ENCODE results near the gene SREK1. TPM values are rescaled to one million over a fixed set of nuclear protein-coding genes. Genes with fewer than 3 reads are reported as not detected.

The SREK1 gene
- polyA plus RNA-seq, 1 donor (not counting 4 experiments of a cell fraction or from before 2014, with no cell fraction given) = 47.5 TPM

- dilution Hi-C loops (cut with MboI; ENCODE audit: extremely low pct_ligation_motif_present, low sequenced_read_pairs) = no loop called here
- Histone ChIP-seq H3K9me1 (ENCODE audit: control insufficient read depth, extremely low read depth, insufficient read depth, low read length) (no peaks in the 10 kb centered on the region), H2AFZ (ENCODE audit: control insufficient read depth, low read length) (no peak overlapping the region), H3K4me2 (ENCODE audit: control insufficient read depth, extremely low read depth, insufficient read depth, low read depth, low read length) (no peak overlapping the region), H3K27me3 (ENCODE audit: control insufficient read depth, extremely low read depth, insufficient read depth, low read length) (no peaks in the 10 kb centered on the region), H3K9me3 (ENCODE audit: control insufficient read depth, low read depth, low read length) (no peaks in the 10 kb centered on the region), H3K79me2 (ENCODE audit: control insufficient read depth, insufficient read depth, low read length) (no peaks in the 10 kb centered on the region), H3K36me3 (ENCODE audit: control insufficient read depth in 2 of 2, extremely low read depth in 1 of 2, insufficient read depth in 2 of 2, low read length in 2 of 2) (no peaks in the 10 kb centered on the region), H3K4me3 (ENCODE audit: control insufficient read depth in 2 of 3, extremely low read depth in 1 of 3, insufficient read depth in 2 of 3, low read depth in 1 of 3, low read length in 3 of 3) (no peak overlapping the region), H3K4me1 (ENCODE audit: control insufficient read depth, extremely low read depth, insufficient read depth, low read length) (peaks cover 6% of the 10 kb centered on the region), H4K20me1 (ENCODE audit: control insufficient read depth, extremely low read depth, insufficient read depth, low read length) (no peaks in the 10 kb centered on the region), H3K9ac (ENCODE audit: control insufficient read depth, extremely low read depth, insufficient read depth, low read length) (no peak overlapping the region), H3K27ac (ENCODE audit: control insufficient read depth, insufficient read depth, low read length) (no peak overlapping the region)
- DNase-seq (ENCODE audit: low read depth, low spot score) (no peak), FAIRE-seq (no peak)
- TF ChIP-seq, protein P1, sequence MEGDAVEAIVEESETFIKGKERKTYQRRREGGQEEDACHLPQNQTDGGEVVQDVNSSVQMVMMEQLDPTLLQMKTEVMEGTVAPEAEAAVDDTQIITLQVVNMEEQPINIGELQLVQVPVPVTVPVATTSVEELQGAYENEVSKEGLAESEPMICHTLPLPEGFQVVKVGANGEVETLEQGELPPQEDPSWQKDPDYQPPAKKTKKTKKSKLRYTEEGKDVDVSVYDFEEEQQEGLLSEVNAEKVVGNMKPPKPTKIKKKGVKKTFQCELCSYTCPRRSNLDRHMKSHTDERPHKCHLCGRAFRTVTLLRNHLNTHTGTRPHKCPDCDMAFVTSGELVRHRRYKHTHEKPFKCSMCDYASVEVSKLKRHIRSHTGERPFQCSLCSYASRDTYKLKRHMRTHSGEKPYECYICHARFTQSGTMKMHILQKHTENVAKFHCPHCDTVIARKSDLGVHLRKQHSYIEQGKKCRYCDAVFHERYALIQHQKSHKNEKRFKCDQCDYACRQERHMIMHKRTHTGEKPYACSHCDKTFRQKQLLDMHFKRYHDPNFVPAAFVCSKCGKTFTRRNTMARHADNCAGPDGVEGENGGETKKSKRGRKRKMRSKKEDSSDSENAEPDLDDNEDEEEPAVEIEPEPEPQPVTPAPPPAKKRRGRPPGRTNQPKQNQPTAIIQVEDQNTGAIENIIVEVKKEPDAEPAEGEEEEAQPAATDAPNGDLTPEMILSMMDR (optimal IDR thresholded peaks at IDR 0.05 in 1 of 3, IDR thresholded peaks at IDR 0.05 in 1 of 3, conservative IDR thresholded peaks at IDR 0.05 in 1 of 3; ENCODE audit: extremely low read depth in 1 of 3, insufficient read depth in 2 of 3, low read length in 3 of 3) = no peak
- no peak for TF ChIP-seq EZH2 (IDR thresholded peaks at IDR 0.05; ENCODE audit: low read length)
Observed at GRCh38 chr5:66139318-66139712, 4.8 kb upstream of the SREK1 start.

- Histone ChIP-seq H3K9ac (ENCODE audit: control insufficient read depth, extremely low read depth, insufficient read depth, low read length) (no peak overlapping the region), H3K9me1 (ENCODE audit: control insufficient read depth, extremely low read depth, insufficient read depth, low read length) (no peaks in the 10 kb centered on the region), H3K27ac (ENCODE audit: control insufficient read depth, insufficient read depth, low read length) (no peak overlapping the region), H3K36me3 (ENCODE audit: control insufficient read depth in 2 of 2, extremely low read depth in 1 of 2, insufficient read depth in 2 of 2, low read length in 2 of 2) (no peaks in the 10 kb centered on the region), H3K4me1 (ENCODE audit: control insufficient read depth, extremely low read depth, insufficient read depth, low read length) (peaks cover 10% of the 10 kb centered on the region), H3K4me2 (ENCODE audit: control insufficient read depth, extremely low read depth, insufficient read depth, low read depth, low read length) (no peak overlapping the region), H3K79me2 (ENCODE audit: control insufficient read depth, insufficient read depth, low read length) (peaks cover 27% of the 10 kb centered on the region), H4K20me1 (ENCODE audit: control insufficient read depth, extremely low read depth, insufficient read depth, low read length) (no peaks in the 10 kb centered on the region), H3K4me3 (ENCODE audit: control insufficient read depth in 2 of 3, extremely low read depth in 1 of 3, insufficient read depth in 2 of 3, low read depth in 1 of 3, low read length in 3 of 3) (no peak overlapping the region), H2AFZ (ENCODE audit: control insufficient read depth, low read length) (peak overlapping the region; percentile 10), H3K27me3 (ENCODE audit: control insufficient read depth, extremely low read depth, insufficient read depth, low read length) (no peaks in the 10 kb centered on the region), H3K9me3 (ENCODE audit: control insufficient read depth, low read depth, low read length) (no peaks in the 10 kb centered on the region)
- no peak for DNase-seq (ENCODE audit: low read depth, low spot score)
- FAIRE-seq = no peak
- dilution Hi-C loops (cut with MboI; ENCODE audit: extremely low pct_ligation_motif_present, low sequenced_read_pairs) = no loop called here
- TF ChIP-seq, protein P1 (optimal IDR thresholded peaks at IDR 0.05 in 1 of 3, IDR thresholded peaks at IDR 0.05 in 1 of 3, conservative IDR thresholded peaks at IDR 0.05 in 1 of 3; ENCODE audit: extremely low read depth in 1 of 3, insufficient read depth in 2 of 3, low read length in 3 of 3) = no peak
- TF ChIP-seq EZH2 (IDR thresholded peaks at IDR 0.05; ENCODE audit: low read length) = no peak
Observed at GRCh38 chr5:66142417-66142816, 1.7 kb upstream of the SREK1 start.

Data from keratinocyte (primary cell).